ENCODE measurements around the gene PIP5K1A.

DNA sequence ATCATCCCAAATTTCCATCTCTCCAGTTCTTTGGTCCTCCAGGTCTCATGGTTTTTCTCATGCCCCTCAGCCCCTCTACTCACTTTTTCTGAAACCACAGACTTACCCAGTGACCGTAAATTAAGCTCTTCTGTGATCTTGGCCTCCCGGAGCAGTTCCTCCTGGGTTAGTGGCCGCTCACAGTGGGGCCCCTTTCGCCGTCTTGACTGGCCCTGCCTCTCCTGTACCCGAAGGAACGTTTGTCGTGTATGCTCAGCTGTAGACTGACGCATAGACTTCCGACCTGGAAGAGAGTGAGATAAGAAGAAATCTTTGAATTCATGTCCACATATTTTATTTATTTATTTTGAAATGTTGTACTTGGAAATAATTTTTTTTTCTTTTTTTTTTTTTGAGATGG lies 14.1 kb upstream of the PIP5K1A start:
- TF ChIP-seq CTCF (IDR thresholded peaks at IDR 0.05 in 4 of 5, conservative IDR thresholded peaks at IDR 0.05 in 1 of 5) (no peak), POLR2A (IDR thresholded peaks at IDR 0.05) (no peak)
